ENCODE measurements around the gene INSIG1. TPM values are rescaled to one million over a fixed set of nuclear protein-coding genes. Genes with fewer than 3 reads are reported as not detected.

The INSIG1 gene
- total RNA-seq, 1 donor from 2014 or later, result 21.8 TPM

GRCh38 chr7:155288055-155288454, 9.6 kb upstream of the INSIG1 start:
- Mint-ChIP-seq H3K9me3 (ENCODE audit: unreplicated experiment) (no peaks in the 10 kb centered on the region), H3K4me1 (ENCODE audit: unreplicated experiment) (peaks cover 6% of the 10 kb centered on the region), H3K36me3 (ENCODE audit: unreplicated experiment) (no peaks in the 10 kb centered on the region), H3K27ac (ENCODE audit: unreplicated experiment) (no peak overlapping the region), H3K4me3 (ENCODE audit: unreplicated experiment) (no peak overlapping the region), H3K27me3 (ENCODE audit: unreplicated experiment) (peaks cover 23% of the 10 kb centered on the region)
- no peak for TF ChIP-seq CTCF (IDR thresholded peaks at IDR 0.05)
- no peak for DNase-seq (ENCODE audit: extremely low spot score, unreplicated experiment)

- Mint-ChIP-seq H3K4me3 (ENCODE audit: unreplicated experiment) (no peak overlapping the region), H3K9me3 (ENCODE audit: unreplicated experiment) (no peaks in the 10 kb centered on the region), H3K27me3 (ENCODE audit: unreplicated experiment) (peaks cover 15% of the 10 kb centered on the region), H3K27ac (ENCODE audit: unreplicated experiment) (no peak overlapping the region), H3K4me1 (ENCODE audit: unreplicated experiment) (peaks cover 6% of the 10 kb centered on the region), H3K36me3 (ENCODE audit: unreplicated experiment) (no peaks in the 10 kb centered on the region)
- no peak for TF ChIP-seq CTCF (IDR thresholded peaks at IDR 0.05)
- no peak for DNase-seq (ENCODE audit: extremely low spot score, unreplicated experiment)
These were observed 8.6 kb upstream of the INSIG1 start for GRCh38 chr7:155289107-155289506.

- Mint-ChIP-seq H3K4me3 (ENCODE audit: unreplicated experiment) (no peak overlapping the region), H3K27ac (ENCODE audit: unreplicated experiment) (no peak overlapping the region), H3K4me1 (ENCODE audit: unreplicated experiment) (peaks cover 6% of the 10 kb centered on the region), H3K9me3 (ENCODE audit: unreplicated experiment) (no peaks in the 10 kb centered on the region), H3K27me3 (ENCODE audit: unreplicated experiment) (peaks cover 8% of the 10 kb centered on the region), H3K36me3 (ENCODE audit: unreplicated experiment) (no peaks in the 10 kb centered on the region)
- DNase-seq (ENCODE audit: extremely low spot score, unreplicated experiment), result no peak
- TF ChIP-seq CTCF (IDR thresholded peaks at IDR 0.05), result no peak
These were observed 7.7 kb upstream of the INSIG1 start for GRCh38 chr7:155289949-155290501.

GRCh38 chr7:155291045-155291530, 6.6 kb upstream of the INSIG1 start:
- TF ChIP-seq CTCF (IDR thresholded peaks at IDR 0.05), result no peak
- Mint-ChIP-seq H3K27ac (ENCODE audit: unreplicated experiment) (no peak overlapping the region), H3K4me3 (ENCODE audit: unreplicated experiment) (no peak overlapping the region), H3K9me3 (ENCODE audit: unreplicated experiment) (no peaks in the 10 kb centered on the region), H3K27me3 (ENCODE audit: unreplicated experiment) (peaks cover 7% of the 10 kb centered on the region), H3K4me1 (ENCODE audit: unreplicated experiment) (peaks cover 9% of the 10 kb centered on the region), H3K36me3 (ENCODE audit: unreplicated experiment) (no peaks in the 10 kb centered on the region)
- no peak for DNase-seq (ENCODE audit: extremely low spot score, unreplicated experiment)

- no peaks in the 10 kb centered on the region for H3K9me3 Mint-ChIP-seq (ENCODE audit: unreplicated experiment)
- TF ChIP-seq CTCF (IDR thresholded peaks at IDR 0.05), result no peak
- DNase-seq (ENCODE audit: extremely low spot score, unreplicated experiment), result no peak
- H3K36me3 Mint-ChIP-seq (ENCODE audit: unreplicated experiment), result no peaks in the 10 kb centered on the region
- H3K4me3 Mint-ChIP-seq (ENCODE audit: unreplicated experiment), result no peak overlapping the region
- H3K27ac Mint-ChIP-seq (ENCODE audit: unreplicated experiment), result no peak overlapping the region
- H3K27me3 Mint-ChIP-seq (ENCODE audit: unreplicated experiment), result peaks cover 1% of the 10 kb centered on the region
- H3K4me1 Mint-ChIP-seq (ENCODE audit: unreplicated experiment), result peaks cover 14% of the 10 kb centered on the region
These were observed 5.9 kb upstream of the INSIG1 start for GRCh38 chr7:155291729-155292128.
